Measurements from ENCODE around the gene FXYD6.

Gene FXYD6

DNA sequence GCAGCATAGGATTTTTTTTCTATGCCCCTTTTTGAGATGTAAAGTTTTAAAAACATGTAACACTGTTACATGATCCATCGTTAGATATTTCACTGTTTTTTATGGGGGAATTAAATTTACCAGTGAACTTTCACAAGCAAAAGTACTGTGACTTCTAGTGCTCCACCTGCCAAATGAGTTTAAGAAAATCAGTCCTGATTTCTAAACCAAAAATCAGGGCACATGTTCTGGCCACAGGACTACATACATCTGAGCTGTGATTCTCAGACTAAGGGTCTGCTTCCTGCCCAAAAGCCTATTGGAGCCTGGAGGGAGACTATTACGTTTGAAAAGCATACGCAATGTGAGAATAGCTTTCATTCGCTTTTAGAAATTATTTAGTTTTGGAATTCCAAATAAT, 30.3 kb upstream of the FXYD6 start:
- DNase-seq (ENCODE audit: low read depth), result no peak
- TF ChIP-seq, protein P1, sequence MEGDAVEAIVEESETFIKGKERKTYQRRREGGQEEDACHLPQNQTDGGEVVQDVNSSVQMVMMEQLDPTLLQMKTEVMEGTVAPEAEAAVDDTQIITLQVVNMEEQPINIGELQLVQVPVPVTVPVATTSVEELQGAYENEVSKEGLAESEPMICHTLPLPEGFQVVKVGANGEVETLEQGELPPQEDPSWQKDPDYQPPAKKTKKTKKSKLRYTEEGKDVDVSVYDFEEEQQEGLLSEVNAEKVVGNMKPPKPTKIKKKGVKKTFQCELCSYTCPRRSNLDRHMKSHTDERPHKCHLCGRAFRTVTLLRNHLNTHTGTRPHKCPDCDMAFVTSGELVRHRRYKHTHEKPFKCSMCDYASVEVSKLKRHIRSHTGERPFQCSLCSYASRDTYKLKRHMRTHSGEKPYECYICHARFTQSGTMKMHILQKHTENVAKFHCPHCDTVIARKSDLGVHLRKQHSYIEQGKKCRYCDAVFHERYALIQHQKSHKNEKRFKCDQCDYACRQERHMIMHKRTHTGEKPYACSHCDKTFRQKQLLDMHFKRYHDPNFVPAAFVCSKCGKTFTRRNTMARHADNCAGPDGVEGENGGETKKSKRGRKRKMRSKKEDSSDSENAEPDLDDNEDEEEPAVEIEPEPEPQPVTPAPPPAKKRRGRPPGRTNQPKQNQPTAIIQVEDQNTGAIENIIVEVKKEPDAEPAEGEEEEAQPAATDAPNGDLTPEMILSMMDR (conservative IDR thresholded peaks at IDR 0.05; ENCODE audit: low read depth, low read length), result no peak
- H3K4me3 ChIP-seq (ENCODE audit: low read depth, low read length), result no peak overlapping the region

DNA sequence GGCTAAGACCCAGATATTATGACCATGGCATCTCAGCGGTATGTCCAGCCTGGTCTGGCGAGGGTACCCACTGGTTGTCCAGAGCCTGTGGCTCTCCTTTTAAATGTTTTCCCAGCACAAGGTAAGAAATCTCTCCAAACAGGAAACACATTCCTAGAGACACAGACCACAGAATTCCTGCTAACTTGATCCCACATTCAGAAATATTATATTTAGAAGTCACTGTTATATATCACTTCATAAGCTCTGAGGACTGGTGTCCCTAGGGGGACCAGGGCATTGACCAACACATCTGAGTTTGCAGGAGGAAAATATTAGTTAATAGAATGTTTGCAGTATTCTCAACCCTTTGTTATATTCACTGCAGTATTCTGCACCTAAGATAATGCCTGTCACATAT, 29.7 kb upstream of the FXYD6 start:
- no peak overlapping the region for H3K4me3 ChIP-seq (ENCODE audit: low read depth, low read length)
- no peak for DNase-seq (ENCODE audit: low read depth)
- TF ChIP-seq, protein P1 (conservative IDR thresholded peaks at IDR 0.05; ENCODE audit: low read depth, low read length), result no peak

GRCh38 chr11:117905524-117905923, 29.1 kb upstream of the FXYD6 start:
- no peak overlapping the region for H3K4me3 ChIP-seq (ENCODE audit: low read depth, low read length)
- TF ChIP-seq, protein P1 (conservative IDR thresholded peaks at IDR 0.05; ENCODE audit: low read depth, low read length), result no peak
- no peak for DNase-seq (ENCODE audit: low read depth)

DNA sequence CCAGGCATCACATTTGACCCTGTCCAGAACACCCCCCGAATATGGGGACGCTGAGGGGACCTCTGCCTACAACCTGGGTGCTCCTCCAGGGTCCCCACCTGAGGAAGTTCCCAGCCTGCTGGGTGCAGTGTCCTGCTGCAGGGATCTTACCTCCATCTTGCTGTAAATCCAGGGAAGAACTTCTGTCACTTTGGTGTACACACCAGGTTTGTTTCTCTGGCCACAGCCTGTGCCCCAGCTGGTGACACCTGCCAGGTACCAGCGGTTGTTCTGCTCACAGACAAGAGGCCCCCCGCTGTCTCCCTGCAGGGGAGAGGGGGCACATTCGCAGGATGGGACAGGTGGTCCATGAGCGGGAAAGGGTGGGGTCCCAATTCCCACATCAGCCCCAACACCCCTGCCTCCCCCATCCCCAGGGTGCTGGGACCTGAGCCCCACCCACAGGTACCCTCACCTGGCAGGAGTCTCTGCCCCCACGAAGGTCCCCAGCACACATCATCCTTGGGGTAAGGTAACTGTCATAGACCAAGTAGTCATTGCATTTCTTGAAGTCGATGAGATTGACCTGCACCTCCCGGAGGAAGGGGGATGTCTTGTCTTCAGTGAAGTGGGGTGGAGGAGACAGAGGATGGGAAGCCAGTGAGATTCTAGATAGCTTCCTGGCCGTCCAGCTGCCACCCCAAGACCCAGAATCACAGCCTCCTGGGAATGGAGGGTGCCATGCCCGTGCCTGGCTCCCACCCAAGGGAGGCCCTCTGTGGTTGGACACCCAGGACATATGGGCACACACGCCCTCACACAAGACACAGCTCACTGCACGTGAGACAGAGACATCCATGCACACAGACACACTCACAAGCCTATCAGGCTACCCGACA, 27.3 kb upstream of the FXYD6 start:
- TF ChIP-seq, protein P1 (conservative IDR thresholded peaks at IDR 0.05; ENCODE audit: low read depth, low read length), result no peak
- no peak overlapping the region for H3K4me3 ChIP-seq (ENCODE audit: low read depth, low read length)
- no peak for DNase-seq (ENCODE audit: low read depth)

- DNase-seq (ENCODE audit: low read depth), result no peak
- TF ChIP-seq, protein P1 (conservative IDR thresholded peaks at IDR 0.05; ENCODE audit: low read depth, low read length), result no peak
- no peak overlapping the region for H3K4me3 ChIP-seq (ENCODE audit: low read depth, low read length)
Observed at GRCh38 chr11:117902001-117902845, 25.8 kb upstream of the FXYD6 start.

DNA sequence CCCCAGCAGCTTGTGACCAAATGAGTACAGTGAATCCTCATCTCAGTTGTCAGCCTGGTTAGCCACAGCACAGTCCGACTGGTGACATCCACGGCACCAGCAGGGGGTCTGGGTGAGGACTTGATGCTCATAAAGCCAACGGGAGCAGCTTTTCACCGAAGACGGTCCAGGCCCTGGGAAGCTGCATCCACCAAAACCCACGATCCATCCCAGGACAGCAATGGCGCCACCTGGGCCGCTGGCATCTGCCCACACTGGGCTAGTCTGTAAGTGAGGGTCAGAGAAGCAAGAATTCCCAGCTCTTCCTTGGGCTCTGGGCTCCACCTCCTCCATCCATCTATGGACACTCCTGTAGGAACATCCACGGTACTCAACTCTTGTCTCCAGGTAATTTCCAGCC, 25.1 kb upstream of the FXYD6 start:
- H3K4me3 ChIP-seq (ENCODE audit: low read depth, low read length), result no peak overlapping the region
- TF ChIP-seq, protein P1 (conservative IDR thresholded peaks at IDR 0.05; ENCODE audit: low read depth, low read length), result no peak
- no peak for DNase-seq (ENCODE audit: low read depth)
